OCI-LY1 (cell line): ENCODE measurements around the gene DUSP1.
A peak's percentile ranks its signal among the peaks of the same experiment; 100 is the strongest.

Experiments used
- H2AFZ ChIP-seq: fragments of 200-600 bp; sonication (generic), shearing (Covaris generic); 2 replicates; pipeline ENCODE4 v1.6.0; 2014; ENCODE audit warnings: antibody characterized with exemption, mild to moderate bottlenecking, low read length
- H3F3A ChIP-seq: fragments of 200-600 bp; sonication (generic), shearing (Covaris generic); 2 replicates; pipeline ENCODE4 v1.6.0; 2014; ENCODE audit warnings: mild to moderate bottlenecking, antibody characterized with exemption, low read length, moderate library complexity; ENCODE audit not compliant: insufficient read depth
- H3K27ac ChIP-seq: fragments of 200-600 bp; sonication (generic); 2 replicates; pipeline ENCODE4 v1.5.1; 2014; ENCODE audit warnings: low read length, mixed run types, mild to moderate bottlenecking, low read depth; ENCODE audit not compliant: poor library complexity, severe bottlenecking
- H3K27me3 ChIP-seq: fragments of 200-600 bp; sonication (generic); 2 replicates; pipeline ENCODE4 v1.6.0; 2014; ENCODE audit warnings: antibody characterized with exemption, mild to moderate bottlenecking, low read length, moderate library complexity; ENCODE audit not compliant: insufficient read depth
- H3K36me3 ChIP-seq: fragments of 200-600 bp; sonication (generic); 2 replicates; pipeline ENCODE4 v1.6.1; 2014; ENCODE audit warnings: mild to moderate bottlenecking, antibody characterized with exemption, low read length, moderate library complexity, mixed read lengths; ENCODE audit not compliant: insufficient read depth
- H3K4me1 ChIP-seq: fragments of 200-600 bp; sonication (generic); 2 replicates; pipeline ENCODE4 v1.5.1; 2014; ENCODE audit warnings: mild to moderate bottlenecking, low read length, moderate library complexity; ENCODE audit not compliant: insufficient read depth, severe bottlenecking
- H3K4me2 ChIP-seq: fragments of 200-600 bp; sonication (generic), shearing (Covaris generic); 2 replicates; pipeline ENCODE4 v1.6.1; 2014; ENCODE audit warnings: low read length
- H3K4me3 ChIP-seq: fragments of 200-600 bp; sonication (generic); 2 replicates; pipeline ENCODE4 v1.5.1; 2014; ENCODE audit warnings: low read length, low read depth, mild to moderate bottlenecking, mixed read lengths; ENCODE audit not compliant: poor library complexity, severe bottlenecking
- H3K79me2 ChIP-seq: fragments of 200-600 bp; shearing (Covaris generic); 2 replicates; pipeline ENCODE4 v1.6.1; 2016; ENCODE audit warnings: mixed run types, low read length, mixed read lengths; ENCODE audit not compliant: insufficient read depth
- H3K9ac ChIP-seq: fragments of 200-600 bp; sonication (generic), shearing (Covaris generic); 2 replicates; pipeline ENCODE4 v1.6.1; 2014; ENCODE audit warnings: mild to moderate bottlenecking, low read length, mixed read lengths
- H3K9me2 ChIP-seq: fragments of 200-600 bp; sonication (generic), shearing (Covaris generic); 2 replicates; pipeline ENCODE4 v1.6.1; 2014; ENCODE audit warnings: low read depth, mild to moderate bottlenecking, low read length, mixed read lengths
- H3K9me3 ChIP-seq: fragments of 200-600 bp; shearing (Covaris generic); 2 replicates; pipeline ENCODE4 v1.6.1; 2014; ENCODE audit warnings: low read length, mixed read lengths
- H4K20me1 ChIP-seq: fragments of 200-600 bp; sonication (generic), shearing (Covaris generic); 2 replicates; pipeline ENCODE4 v1.6.0; 2016; ENCODE audit warnings: mild to moderate bottlenecking, low read length; ENCODE audit not compliant: insufficient read depth
- CTCF ChIP-seq: fragments of 200-600 bp; sonication (generic), shearing (Covaris generic); IDR thresholded peaks from 2 replicates; pipeline ENCODE4 v1.5.1; 2017; ENCODE audit warnings: mild to moderate bottlenecking, antibody characterized with exemption, low read length, moderate library complexity, mixed read lengths
- EZH2 ChIP-seq: fragments of 200-600 bp; sonication (generic), shearing (Covaris generic); IDR thresholded peaks from 2 replicates; pipeline ENCODE4 v1.8.0; 2017; ENCODE audit warnings: borderline replicate concordance, mixed run types, mild to moderate bottlenecking, antibody characterized with exemption, low read length, moderate library complexity, mixed read lengths

The DUSP1 gene

GRCh38 chr5:172769616-172770373 is 1.2 kb downstream of the DUSP1 start:
- Histone ChIP-seq H3K27ac (no peak overlapping the region), H4K20me1 (no peaks in the 10 kb centered on the region), H3K9ac (peak overlapping the region; percentile 73; the same call in 1 of the 2 replicates), H3K36me3 (no peaks in the 10 kb centered on the region; the same call in 1 of the 2 replicates), H2AFZ (no peak overlapping the region), H3K79me2 (no peaks in the 10 kb centered on the region), H3K4me1 (peaks cover 33% of the 10 kb centered on the region), H3K4me2 (peak overlapping the region; percentile 86), H3K4me3 (peak overlapping the region; percentile 75), H3K9me2 (no peaks in the 10 kb centered on the region), H3K9me3 (no peaks in the 10 kb centered on the region), H3K27me3 (no peaks in the 10 kb centered on the region), H3F3A (no peaks in the 10 kb centered on the region)
- TF ChIP-seq CTCF, result no peak
- TF ChIP-seq EZH2, result no peak

- TF ChIP-seq EZH2 (no peak), CTCF (no peak)
- Histone ChIP-seq H3F3A (no peaks in the 10 kb centered on the region), H3K27me3 (no peaks in the 10 kb centered on the region), H3K4me3 (no peak overlapping the region), H3K4me2 (no peak overlapping the region), H3K27ac (no peak overlapping the region), H3K4me1 (peaks cover 37% of the 10 kb centered on the region), H3K79me2 (no peaks in the 10 kb centered on the region), H2AFZ (no peak overlapping the region), H3K9me2 (no peaks in the 10 kb centered on the region), H3K36me3 (no peaks in the 10 kb centered on the region; the same call in 1 of the 2 replicates), H4K20me1 (no peaks in the 10 kb centered on the region), H3K9me3 (no peaks in the 10 kb centered on the region), H3K9ac (no peak overlapping the region)
Measured at GRCh38 chr5:172769342-172769615, 1.7 kb downstream of the DUSP1 start.

- no peak overlapping the region for H3K4me2 ChIP-seq
- no peaks in the 10 kb centered on the region for H3F3A ChIP-seq
- peaks cover 37% of the 10 kb centered on the region for H3K4me1 ChIP-seq
- no peaks in the 10 kb centered on the region for H4K20me1 ChIP-seq
- H3K4me3 ChIP-seq, result no peak overlapping the region
- no peaks in the 10 kb centered on the region for H3K9me2 ChIP-seq
- no peak overlapping the region for H2AFZ ChIP-seq
- H3K79me2 ChIP-seq, result no peaks in the 10 kb centered on the region
- no peaks in the 10 kb centered on the region; the same call in 1 of the 2 replicates for H3K36me3 ChIP-seq
- no peak overlapping the region for H3K27ac ChIP-seq
- no peaks in the 10 kb centered on the region for H3K9me3 ChIP-seq
- TF ChIP-seq EZH2, result no peak
- no peak for TF ChIP-seq CTCF
- H3K27me3 ChIP-seq, result no peaks in the 10 kb centered on the region
- no peak overlapping the region for H3K9ac ChIP-seq
Measured at GRCh38 chr5:172768573-172769341, 2.2 kb downstream of the DUSP1 start.
